C1 segment of cervical spinal cord (tissue), 14 donors: Measurements from ENCODE around the gene USF1.
A peak's percentile ranks its signal among the peaks of the same experiment; 100 is the strongest.
"Not testable (repeated sequence)": the region's sequence is repeated elsewhere in the genome, so short reads cannot be mapped to it uniquely, and the experiment has no call there.

Experiments used
- DNase-seq, 14 donors: peaks; one replicate each; lab custom pipeline; 2025; lab: John Stamatoyannopoulos, UW

The USF1 gene

DNA sequence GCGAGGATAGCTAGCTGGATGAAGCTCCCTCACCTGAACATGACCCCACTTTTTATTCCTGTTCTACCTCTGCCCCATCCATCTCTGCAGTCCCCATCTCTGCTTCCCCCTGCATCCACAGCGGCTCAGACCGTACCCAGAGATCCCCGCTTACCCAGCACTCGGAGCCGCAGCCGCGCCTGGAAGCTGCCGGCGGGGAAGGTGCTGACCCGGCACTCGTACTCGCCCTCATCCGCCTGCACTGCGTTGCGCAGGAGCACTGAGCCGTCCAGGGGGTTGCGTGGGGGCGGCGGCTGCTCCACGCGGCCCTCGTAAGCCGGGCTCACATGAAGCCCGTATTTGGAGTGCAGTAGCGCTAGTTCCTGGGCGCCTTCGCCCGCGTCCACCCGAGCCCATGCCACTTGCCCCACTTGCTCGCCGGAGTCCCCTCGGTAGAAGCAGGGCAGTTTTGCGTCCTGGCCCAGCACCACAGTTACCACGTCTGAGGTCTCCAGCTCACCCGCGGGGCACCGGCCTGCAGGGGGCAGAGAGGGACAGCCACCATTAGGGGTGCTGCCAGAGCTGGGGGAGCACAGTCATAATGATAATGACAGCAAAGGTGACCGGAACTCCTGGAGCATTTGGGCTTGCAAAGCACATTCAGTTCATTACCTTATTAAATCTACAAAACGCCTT lies 33.8 kb upstream of the USF1 start:
- no peak for DNase-seq

DNA sequence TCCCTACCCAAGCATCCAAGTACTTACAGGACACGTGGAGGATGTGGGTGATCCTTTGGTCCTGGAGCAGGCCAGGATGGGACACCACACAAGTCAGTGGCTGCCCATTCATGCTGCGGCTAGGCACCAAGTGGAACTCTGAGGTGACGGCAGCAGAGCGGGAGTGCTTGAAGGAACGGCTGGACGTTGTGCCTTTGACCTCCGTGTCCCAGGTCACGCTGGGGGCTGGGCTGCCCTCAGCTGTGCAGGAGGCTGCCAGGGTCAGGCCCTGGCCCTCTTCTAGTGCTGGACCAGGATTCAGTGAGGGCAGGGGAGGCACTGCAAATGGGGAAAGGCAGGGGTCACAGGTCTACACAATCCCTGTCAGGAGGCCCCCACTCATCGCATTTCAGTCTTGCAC lies 31.6 kb upstream of the USF1 start:
- DNase-seq = no peak

DNA sequence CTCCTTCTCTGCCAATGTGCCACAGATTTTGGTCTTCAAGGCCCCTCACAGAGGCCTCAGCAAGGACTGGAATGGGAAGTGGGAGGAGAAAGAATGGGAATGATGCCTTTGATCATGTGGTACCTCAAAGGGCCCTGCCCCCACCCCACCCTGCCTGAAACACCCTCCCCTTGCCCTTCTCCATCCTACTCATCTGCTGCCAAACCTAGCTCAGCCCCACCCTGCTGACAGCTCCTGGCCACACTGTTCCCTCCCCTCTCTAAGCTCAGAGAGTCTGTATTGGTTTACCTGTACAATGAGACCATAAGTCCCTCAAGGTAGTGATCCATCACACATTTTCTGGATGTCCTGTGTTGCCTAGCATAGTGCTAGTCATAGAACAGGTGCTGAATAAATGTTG lies 30.6 kb upstream of the USF1 start:
- no peak for DNase-seq

DNA sequence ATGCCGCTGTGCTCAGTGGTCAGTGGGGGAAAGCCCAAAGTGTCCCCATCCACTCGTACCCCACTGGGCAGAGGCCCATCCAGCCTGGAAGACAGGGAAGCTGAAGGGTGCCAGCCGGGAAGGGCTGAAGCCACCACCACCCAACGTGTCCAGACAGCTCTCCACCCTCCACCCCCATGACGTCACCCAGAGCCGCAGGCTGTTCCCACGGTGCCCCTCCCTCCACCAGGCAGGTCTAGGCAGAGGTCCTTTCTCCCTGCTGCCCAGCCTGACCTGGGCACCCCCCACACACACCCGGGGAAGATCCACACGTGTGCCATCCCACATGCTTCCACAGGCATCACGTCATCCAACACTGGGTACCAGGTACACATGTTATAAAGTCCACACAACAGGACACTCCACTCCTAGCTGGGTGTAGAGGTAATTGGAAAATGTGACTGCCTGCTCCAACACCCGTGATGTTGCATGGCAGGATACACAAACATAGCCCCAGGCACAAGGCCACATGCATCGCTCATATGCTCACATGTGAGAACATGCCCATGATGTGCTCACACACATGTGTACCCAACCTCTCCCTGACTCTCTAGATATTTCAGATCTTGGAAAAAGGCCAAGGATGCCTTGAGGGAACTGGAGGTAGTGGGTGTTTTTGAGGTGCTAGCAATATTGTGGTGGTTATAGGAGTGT lies 29.0 kb upstream of the USF1 start:
- no peak for DNase-seq

DNA sequence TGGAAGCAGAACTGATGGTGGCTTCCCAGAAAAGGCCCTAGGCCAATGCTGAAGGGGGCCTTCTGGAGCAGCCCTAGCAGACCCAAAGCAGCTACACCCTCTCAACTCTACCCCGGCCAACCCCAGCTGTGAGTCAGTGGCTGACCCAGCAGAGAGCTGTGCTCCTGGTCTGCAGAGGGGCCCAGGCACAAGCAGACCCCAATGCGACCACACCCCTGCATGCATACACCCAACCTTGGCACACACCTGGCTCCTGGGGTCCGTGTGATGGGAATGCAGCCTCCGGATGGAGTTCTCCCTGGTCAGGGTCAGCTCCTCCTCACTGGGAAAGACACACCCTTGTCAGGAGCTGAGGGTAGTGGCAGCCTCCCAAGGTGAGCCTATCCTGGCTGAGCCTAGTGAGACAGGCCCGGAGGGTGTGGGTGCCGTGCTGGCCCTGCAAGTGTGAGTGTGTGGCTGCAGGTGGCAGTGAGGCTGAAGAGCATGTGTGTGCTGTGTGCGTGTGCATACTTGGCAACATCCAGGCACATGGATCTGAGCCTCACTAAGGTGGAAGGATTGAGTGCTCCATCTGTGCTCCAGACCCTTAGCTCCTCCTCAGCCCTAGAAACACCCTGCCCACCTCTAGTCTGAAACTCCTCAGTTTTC lies 27.8 kb upstream of the USF1 start:
- DNase-seq = no peak

DNA sequence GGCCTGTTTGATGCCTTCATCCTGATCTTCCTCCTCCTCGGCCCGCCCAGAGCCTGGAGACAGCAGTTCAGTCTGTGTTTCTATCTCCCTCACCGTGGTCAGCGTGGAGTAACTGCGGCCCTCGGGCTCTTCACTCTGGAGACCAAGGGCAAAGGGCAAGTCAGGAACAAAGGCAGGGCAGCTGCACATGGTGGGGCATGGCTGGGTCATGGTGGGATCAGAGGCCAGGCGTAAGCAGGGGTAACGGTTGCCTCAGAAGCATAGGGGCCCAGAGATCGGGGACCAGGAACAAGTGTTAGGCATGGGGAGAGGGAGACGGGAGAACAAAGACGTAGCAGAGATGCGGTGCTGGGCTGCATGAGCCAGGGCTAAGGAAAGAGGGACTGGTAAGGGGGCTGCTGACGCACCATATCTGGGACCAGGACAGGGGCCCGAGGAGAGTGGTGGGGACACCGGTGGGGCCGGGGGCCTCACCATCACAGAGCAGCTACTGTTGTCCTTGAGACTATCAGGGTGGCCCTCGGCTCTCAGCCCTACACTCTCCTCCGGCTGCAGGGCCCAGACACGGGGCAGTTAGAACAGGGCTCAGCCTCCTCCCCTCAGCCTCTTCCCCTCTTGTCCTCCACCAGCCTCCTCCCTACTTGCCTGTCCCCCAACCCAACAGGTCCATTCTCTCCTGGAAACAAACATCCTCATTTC lies 27.1 kb upstream of the USF1 start:
- no peak for DNase-seq

DNA sequence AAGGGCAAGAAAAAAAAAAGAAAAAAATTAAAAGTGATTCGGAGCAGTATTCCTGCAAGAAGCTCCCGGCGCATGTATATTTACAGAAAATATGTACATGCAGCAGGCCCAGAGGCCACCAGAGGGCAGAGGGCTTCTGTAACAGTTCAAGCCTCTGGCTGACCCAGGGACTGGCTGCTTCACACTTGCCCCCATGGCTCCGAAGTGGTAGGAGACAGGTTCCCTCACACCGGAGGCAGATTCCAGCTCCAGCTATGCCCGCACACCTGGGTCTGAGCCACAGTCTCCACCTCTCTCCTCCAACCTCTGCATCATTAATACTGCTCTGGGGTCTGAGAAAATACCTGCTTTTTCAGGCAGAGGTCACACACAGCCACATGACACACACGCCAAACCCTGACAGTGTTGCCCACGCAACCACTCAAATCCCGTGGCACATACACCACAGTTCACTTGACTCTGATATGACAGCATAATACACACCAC lies 26.2 kb upstream of the USF1 start:
- peak in 2 of 14 donors; percentile 1 to 5 for DNase-seq

DNA sequence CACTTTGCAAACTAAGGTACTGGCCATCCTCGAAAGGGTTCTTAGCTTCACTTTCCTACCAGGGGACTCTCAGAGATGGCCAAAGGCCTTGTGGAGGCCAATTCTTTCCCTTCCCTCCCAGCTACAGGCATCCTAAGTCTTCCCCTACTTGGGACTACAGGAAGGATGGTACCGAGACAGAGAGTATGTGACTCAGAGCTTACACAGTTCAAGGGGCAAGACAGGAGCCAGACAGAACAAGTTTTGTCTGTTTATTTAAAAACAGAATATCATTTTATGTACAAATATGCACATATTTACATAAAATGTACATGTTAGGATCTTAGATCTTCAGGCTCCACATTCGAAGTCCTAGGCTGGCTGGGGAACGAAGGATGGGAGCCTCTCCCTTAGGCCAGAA lies 25.0 kb upstream of the USF1 start:
- no peak for DNase-seq

DNA sequence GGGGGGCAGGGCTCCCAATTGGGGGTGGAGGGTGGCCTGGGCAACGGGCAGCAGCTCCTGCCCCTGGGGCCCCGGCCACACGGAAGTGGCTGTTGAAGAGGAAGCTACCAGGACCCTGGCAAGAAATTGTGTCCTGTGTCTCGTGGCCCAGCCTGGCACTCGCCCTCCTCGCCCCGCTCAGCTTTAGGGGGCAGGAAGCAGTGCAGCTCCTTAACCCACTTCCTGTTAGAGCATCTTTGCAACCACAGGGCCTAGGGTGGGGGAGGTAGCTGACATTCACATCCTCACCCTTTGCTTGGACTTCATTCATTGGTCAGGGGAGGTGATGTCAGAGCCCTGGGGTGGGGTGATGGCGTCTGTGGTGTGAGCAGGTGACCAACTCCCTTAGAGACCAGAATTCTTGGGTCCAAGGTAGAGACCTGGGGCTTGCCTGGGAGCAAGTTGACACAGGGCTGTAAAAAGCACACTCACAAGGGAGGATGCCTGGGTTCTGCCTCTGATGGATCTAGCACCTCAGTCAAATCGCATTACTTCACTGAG lies 24.0 kb upstream of the USF1 start, which contains the start of gene ARHGAP30:
Gene ARHGAP30 (minus strand): TSS at position 161 of the 540 bp plus-strand sequence. CDS start 267 bp downstream, outside the sequence.
- peak in 11 of 14 donors; percentile 5 to 68 (median 55) for DNase-seq

DNA sequence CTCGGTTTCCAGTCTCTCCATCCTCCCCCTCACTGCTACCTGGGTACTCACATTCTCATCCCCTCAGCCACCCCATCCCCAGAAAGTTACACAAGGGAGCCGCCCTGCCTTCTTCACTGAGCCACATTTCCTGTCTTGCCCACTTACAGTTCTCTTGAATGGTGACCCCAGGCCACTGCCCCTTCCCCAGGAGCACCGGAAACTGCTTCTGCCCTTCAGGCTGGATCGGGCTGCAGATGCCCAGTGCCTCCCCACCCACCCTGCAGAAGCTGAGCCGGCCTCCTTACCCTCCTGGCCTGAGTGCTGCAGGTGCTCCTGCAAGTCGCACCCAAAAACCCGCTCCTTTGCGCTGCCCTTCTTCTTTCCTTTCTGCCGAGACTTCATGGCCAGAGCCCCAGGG lies 23.5 kb upstream of the USF1 start:
- no peak for DNase-seq

DNA sequence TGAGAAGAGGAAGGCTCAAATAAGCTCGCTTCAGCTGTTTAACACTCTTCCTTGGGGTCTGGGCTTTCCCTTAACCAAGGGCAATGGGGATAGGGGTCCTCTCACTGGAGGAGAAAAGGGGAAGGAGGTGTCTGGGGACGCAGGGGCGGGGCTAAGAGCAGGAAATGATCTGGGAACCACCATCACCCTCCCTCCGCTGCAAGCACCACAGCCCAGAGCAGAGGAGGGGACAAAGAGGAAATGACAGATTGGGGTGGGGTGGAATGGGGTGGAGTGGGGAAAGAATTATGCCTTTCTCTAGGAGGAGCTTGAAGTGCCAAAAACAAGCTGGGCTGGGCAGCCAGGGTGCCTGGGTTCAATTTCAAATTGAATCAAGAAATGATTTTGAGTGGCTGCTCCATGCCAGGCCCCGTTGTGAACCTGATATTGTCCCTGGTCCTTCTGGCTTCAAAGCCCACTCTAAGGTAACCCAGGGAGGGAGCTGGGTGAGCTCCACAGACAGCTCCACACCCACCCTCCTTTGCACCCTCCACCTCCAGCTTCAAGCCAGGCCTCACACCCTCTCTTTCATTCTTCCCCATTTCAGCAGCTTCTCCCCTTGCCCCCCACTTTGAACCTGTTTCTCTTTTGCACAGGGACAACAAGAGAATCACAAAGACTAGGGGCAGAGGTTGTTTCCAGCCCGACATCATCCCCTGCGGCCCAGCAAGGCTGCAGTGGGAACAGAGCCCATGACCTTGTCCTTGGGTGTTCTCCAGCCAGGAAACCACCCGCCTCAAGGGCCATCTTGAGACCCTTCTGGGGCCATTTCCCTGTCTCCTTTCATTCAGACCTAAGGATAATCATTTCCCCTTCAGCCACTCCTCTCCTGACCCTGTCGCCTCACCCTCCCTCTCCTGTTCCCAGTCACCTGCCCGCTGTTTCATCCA lies 22.8 kb upstream of the USF1 start:
- peak in 8 of 14 donors; percentile 6 to 62 (median 36) for DNase-seq

DNA sequence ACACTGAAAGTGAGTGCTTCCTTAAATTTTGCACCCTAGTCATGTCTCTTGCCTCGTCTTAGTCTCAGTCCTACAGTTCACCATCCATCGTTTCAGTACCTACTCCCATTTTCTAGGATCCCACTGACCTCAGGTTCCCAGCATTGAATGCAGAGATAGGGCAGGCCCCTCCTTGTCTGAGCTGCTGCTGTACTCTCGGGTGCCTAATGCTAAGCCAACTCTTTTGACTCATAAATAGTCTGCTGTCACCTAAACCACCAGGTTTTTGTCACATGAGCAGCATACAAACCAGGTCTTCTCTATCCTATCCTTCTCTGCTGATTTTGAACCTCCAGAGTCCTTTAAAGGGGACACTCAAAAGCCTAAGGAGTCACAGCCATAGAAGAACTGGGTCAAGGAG lies 20.9 kb upstream of the USF1 start:
- no peak for DNase-seq

DNA sequence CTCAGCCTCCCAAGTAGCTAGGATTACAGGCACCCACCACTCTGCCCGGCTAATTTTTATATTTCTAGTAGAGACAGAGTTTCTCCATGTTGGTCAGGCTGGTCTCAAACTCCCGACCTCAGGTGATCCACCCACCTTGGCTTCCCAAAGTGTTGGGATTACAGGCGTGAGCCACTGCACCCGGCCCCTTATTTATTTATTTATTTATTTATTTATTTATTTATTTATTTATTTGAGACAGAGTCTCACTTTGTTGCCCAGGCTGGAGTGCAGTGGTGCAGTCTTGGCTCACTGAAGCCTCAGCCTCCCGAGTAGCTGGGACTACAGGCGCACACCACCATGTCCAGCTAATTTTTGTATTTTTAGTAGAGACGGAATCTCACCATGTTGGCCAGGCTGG lies 19.9 kb upstream of the USF1 start:
- not testable (repeated sequence) for DNase-seq

DNA sequence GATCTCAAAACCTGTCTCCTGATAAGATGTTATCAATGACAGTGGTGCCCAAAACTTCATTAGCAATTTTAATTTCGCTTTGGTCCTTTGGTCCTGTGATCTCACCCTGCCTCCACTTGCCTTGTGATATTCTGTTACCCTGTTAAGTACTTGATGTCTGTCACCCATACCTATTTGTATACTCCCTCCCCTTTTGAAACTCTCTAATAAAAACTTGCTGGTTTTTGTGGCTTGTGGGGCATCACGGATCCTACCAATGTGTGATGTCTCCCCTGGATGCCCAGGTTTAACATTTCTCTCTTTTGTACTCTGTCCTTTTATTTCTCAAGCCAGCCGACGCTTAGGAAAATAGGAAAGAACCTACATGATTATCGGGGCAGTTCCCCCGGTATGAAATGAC lies 18.2 kb upstream of the USF1 start:
- not testable (repeated sequence) for DNase-seq

DNA sequence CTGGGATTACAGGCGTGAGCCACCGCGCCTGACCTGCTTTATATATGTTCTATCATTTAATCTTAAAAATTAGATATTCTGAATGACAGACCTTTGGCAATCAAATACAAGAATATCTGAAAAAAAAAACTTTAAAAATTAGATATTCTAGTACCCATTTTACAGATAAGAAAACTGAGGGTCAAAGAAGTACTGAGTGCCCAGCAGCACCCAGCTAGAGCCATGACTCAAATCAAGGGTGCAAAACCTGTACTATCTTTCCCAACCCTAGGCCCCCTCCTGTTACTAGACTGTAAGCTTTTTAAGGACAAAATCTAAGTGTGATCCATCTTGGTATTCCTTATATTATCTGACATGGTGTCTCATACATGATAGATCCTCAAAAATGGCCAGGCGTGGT lies 15.6 kb upstream of the USF1 start:
- DNase-seq = no peak

DNA sequence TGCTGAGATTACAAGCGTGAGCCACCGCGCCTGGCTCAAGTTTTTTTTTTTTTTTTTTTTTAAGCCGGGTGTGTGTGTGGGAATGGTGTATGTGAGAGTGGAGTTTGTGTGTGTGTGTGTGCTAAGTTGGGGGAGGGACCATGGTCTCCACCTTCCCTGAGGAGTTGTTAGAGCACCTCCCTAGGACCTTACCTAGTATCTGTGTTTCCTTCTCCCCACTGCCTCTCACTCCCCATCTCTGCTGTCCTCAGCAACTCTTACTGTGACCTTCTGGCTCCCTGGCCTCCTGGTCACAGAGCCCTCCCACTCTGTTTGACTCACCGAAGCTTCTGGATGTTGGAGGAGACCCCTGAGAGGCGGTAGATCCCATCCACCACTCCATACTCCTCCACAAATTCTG lies 13.5 kb upstream of the USF1 start:
- DNase-seq = no peak

DNA sequence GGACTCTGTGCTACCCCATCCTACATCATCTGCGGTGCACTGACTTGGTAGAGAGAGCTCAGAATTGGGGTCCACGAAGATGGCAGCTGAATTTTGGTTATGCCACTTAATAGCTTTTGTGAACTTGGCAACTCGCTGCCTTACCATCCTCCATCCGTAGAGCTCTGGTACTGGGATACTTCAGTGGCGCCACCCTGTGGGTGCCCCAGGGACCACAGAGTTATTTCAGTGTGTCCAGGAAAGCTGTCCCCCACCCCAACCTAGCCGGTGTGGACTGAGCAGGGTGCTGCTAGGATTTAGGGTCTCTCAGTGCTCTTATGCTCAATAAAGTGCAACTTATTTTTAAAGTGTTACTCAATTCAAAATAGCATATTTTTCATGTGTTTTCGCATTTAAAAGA lies 9.0 kb upstream of the USF1 start:
- no peak for DNase-seq

DNA sequence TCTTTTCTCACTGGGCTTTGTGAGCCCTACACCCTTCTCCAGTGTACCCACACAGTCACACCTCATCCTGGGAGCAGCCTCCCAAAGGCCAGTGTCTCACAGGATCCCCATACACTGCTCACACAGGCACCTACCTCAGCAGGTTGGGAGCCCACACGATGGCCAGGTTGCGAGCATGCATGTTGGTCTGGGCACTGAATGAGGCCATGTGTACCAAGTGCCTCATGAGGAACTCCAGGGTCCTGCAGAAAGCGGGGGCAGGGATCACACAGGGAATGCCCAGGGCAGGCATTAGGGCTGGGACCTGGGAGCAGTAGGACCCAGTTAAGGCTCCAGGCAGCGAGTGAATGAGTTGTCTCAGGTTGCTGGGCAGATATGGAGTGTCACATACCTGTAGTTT lies 8.5 kb upstream of the USF1 start:
- no peak for DNase-seq

DNA sequence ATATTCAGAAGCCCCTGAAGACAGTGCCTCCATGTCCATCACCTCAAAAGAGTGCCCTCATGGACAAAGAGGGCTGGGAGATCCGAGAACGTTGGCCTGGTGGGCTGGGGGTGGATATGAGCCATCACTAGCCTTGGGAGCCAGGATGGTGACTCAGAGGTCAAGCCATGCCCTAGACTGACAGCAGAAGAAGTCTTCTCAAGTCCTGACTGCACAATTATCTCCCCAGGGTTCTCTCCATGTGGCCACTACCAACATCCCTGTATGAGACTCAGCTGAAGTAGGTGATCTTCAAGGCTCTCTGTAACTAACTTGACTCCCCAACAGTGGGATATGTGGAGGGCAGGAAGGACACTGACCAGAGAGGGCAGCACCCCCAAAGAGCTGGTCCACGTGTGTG lies 7.1 kb upstream of the USF1 start:
- no peak for DNase-seq

DNA sequence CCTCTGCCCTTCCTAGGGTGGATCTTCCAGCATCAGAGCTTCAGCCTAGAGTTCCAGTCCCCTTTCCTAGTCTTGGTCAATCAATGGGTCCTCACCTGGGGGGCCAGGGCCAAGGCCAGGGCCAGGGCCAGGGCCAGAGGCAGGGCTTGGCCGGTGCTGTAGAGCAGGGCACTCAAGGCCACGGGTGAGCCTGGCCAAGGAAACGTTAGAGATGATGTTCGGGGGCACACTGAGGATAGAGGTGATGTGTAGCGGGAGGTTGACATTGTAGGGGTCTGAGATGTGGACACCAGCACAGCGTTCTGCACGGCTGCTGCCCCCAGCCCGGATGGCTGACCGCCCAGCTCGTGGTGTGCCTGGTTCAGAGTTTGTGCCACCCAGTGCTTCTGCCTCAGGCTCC lies 5.4 kb upstream of the USF1 start:
- no peak for DNase-seq
